ENCODE results near the gene SHB.
A peak's percentile ranks its signal among the peaks of the same experiment; 100 is the strongest.

Gene SHB

DNA sequence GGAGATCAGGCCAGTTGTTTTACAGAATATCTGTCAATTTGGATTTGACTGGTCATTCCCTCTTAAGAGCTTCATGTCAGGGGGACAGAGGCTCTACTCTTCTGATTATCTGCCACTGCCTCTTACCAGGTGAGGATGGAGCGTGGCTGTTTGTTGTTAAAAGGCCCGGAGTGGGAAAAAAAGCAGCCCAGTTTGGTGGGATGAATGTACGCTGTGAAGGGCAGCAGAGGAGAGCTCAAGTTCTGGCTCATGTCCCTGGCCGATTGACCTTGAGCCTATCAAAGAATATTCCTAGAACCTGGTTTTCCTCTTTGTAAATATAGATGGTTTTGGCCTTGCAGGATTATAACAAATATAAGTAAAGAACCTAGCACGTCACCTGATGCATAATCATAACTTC is 16.3 kb upstream of the SHB start:
- Histone ChIP-seq H3K4me2 (ENCODE audit: low read length) (no peak overlapping the region), H3K4me1 (ENCODE audit: control insufficient read depth, insufficient read depth, low read length) (no peaks in the 10 kb centered on the region), H3K4me3 (ENCODE audit: low read length) (no peak overlapping the region), H3K27me3 (ENCODE audit: control insufficient read depth, insufficient read depth, low read length) (peaks cover 13% of the 10 kb centered on the region), H3K9ac (ENCODE audit: low read depth, low read length) (no peak overlapping the region), H3K9me3 (replicated peaks; ENCODE audit: low read length) (no peaks in the 10 kb centered on the region), H3K36me3 (ENCODE audit: insufficient read depth, low read length) (no peaks in the 10 kb centered on the region)

DNA sequence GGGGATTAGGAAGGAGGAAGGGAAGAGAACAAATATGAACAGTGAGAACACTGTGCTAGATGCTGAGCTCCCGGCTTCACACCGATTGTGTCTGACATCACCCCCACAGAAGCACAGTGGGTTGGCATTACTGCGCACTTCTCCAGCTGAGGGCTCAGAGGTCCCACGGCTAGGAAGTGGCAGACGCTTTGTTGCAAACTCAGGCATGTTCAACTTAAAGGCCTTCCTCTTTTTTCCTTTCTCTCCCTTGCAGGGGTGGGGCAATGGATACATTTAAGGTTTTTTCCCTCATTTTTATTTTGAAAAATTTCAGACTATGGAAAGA is 15.5 kb upstream of the SHB start:
- H3K9me3 ChIP-seq (replicated peaks; ENCODE audit: low read length) = no peaks in the 10 kb centered on the region

DNA sequence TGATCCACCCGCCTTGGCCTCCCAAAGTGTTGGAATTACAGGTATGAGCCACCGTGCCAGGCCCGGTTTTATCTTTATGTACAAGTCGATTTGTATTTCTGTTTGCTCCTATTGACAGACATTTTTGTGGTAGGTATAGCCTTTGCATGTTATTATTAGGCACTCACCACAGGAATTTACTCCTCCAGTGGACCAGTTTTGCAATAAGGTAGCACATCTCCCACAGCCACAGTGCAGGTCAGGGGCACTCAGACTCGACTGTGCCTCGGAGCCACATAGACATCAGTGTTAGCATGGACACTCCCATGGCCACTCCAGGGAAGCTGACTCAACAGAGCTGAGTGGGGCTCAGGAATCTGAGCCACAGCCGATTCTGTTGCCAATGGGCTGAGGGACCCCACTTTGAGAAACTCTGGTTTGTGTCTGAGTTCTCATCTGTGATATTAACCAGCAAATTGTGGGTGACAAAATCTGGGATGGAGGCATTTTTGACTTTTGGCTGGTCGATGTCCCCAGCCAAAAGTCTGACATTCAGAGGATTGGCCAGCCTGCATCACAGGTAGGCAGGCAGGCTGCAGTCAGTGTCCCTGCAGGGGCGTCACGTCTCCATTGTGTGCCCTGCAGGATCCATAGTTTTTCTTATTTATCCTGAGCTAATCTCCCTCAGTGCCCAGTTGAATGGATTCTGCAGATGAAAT is 15.0 kb upstream of the SHB start:
- Histone ChIP-seq H3K9ac (ENCODE audit: low read depth, low read length) (no peak overlapping the region), H3K4me1 (ENCODE audit: control insufficient read depth, insufficient read depth, low read length) (peaks cover 9% of the 10 kb centered on the region)

More for the DNA sequence above, 15.5 kb upstream of the SHB start:
- H3K36me3 ChIP-seq (ENCODE audit: insufficient read depth, low read length) = no peaks in the 10 kb centered on the region
- no peak overlapping the region for H3K4me3 ChIP-seq (ENCODE audit: low read length)
- H3K4me1 ChIP-seq (ENCODE audit: control insufficient read depth, insufficient read depth, low read length) = peaks cover 4% of the 10 kb centered on the region
- no peak overlapping the region for H3K9ac ChIP-seq (ENCODE audit: low read depth, low read length)
- no peak overlapping the region for H3K4me2 ChIP-seq (ENCODE audit: low read length)
- peaks cover 13% of the 10 kb centered on the region for H3K27me3 ChIP-seq (ENCODE audit: control insufficient read depth, insufficient read depth, low read length)

DNA sequence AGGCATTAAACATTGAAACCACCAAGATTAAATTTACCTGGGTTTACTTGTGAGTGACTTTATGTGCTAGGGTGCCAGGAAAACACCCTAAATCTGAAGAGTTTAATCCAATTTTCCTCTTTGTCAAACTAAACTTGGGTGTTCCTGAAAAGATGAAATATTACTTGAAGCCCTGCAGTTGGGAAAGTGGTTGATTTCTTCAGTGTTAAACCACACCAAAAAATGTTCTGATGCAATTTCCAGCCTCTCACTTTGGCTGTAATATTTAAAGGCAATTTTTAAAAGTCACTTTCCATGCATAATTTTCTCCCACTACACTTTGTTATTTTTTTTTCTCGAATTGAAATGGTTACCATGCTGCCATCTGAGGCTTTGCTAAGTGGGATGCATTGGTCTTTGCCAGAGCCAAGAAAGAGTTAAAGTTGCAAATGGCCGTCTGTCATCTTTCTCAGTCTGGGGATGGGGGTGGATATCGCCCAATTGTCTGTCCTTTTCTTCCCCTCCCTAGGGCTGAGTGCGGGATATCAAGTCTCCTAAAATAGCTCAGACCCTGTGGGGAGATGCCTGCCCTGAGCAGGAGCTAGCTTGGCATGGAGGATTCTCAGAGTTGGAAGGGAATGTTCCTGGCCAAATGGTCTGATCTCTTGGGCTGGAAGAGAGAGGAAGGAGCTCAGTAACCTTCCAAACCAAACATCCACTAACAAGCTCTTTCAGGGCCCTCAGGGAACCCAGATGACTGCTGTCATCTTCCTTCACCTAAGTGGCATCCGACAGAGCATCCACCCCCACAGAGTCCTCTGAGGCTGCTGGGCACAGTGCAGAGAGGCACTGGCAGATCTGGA is 13.6 kb upstream of the SHB start:
- Histone ChIP-seq H3K4me3 (ENCODE audit: low read length) (no peak overlapping the region), H3K36me3 (ENCODE audit: insufficient read depth, low read length) (no peaks in the 10 kb centered on the region), H3K9me3 (replicated peaks; ENCODE audit: low read length) (no peaks in the 10 kb centered on the region), H3K27me3 (ENCODE audit: control insufficient read depth, insufficient read depth, low read length) (peaks cover 13% of the 10 kb centered on the region), H3K4me1 (ENCODE audit: control insufficient read depth, insufficient read depth, low read length) (peaks cover 11% of the 10 kb centered on the region), H3K4me2 (ENCODE audit: low read length) (no peak overlapping the region), H3K9ac (ENCODE audit: low read depth, low read length) (no peak overlapping the region)

More for the DNA sequence above, 15.0 kb upstream of the SHB start:
- peaks cover 13% of the 10 kb centered on the region for H3K27me3 ChIP-seq (ENCODE audit: control insufficient read depth, insufficient read depth, low read length)
- H3K4me2 ChIP-seq (ENCODE audit: low read length) = no peak overlapping the region
- no peaks in the 10 kb centered on the region for H3K36me3 ChIP-seq (ENCODE audit: insufficient read depth, low read length)
- no peaks in the 10 kb centered on the region for H3K9me3 ChIP-seq (replicated peaks; ENCODE audit: low read length)
- no peak overlapping the region for H3K4me3 ChIP-seq (ENCODE audit: low read length)

DNA sequence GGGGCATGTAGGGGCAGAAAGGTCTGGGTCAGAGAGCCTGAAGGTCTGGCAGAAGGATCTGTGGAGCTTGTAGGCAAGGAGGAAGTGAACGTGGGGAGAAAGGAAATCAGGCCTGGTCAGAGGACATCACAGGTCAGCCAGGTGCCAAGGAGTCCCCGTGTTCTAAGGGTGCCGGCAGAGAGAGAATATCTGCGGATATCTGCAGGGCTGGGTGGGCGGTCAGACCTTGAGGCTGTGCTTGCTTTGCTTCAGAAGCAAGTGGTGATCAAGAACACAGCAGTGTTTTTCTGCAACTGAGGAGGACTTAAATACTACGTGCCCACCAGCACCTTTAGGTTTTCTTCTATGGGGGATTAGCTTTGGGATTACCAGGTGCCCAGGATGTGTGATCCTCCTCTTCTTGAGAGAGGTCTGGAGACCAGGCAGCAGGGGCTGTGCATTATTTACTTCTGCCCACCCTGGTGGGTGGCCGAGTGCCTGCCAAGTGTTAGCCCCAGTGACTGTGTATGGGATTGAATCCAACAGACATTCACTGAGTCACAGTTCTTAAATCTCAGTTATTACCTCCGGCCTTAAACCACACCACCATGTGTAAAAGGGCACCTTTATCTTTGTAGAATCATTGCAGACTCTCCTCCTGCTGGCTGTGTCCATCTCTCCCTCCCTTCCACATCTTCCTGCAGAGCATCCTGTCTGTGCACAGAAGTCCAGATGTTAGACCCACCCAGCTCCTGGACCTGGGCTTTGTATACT is 12.5 kb upstream of the SHB start:
- H3K4me3 ChIP-seq (ENCODE audit: low read length) = no peak overlapping the region
- peaks cover 9% of the 10 kb centered on the region for H3K27me3 ChIP-seq (ENCODE audit: control insufficient read depth, insufficient read depth, low read length)
- H3K9ac ChIP-seq (ENCODE audit: low read depth, low read length) = no peak overlapping the region
- H3K36me3 ChIP-seq (ENCODE audit: insufficient read depth, low read length) = no peaks in the 10 kb centered on the region
- peaks cover 11% of the 10 kb centered on the region for H3K4me1 ChIP-seq (ENCODE audit: control insufficient read depth, insufficient read depth, low read length)
- no peaks in the 10 kb centered on the region for H3K9me3 ChIP-seq (replicated peaks; ENCODE audit: low read length)
- no peak overlapping the region for H3K4me2 ChIP-seq (ENCODE audit: low read length)

DNA sequence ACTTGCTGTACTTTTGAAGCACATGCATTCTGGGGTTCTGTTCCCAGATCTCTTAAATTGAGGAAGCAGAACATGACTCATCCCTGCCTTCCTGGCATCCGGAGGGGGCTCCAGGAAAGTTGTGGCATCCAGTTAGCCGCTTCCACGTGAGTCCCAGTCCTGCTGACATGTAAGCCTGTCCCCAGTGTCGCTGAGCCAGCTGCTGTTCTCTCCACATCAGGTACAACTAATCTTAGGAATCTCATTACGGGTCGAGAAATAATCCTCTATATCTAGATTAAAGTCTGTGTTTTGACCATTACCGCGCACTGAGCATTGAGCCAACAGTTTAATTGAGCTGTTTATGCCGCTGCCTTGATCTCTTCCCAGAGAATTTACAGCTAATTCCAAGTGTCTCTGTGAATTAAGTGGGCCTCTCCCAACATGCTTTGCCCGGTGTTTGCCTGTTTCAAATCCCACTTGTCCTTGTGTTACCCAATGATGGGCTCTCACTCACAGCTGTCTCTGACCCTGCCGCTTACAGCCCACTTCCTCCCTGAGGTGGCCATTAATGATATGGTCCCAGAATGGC is 10.5 kb upstream of the SHB start:
- H3K9me3 ChIP-seq (replicated peaks; ENCODE audit: low read length) = no peaks in the 10 kb centered on the region
- no peaks in the 10 kb centered on the region for H3K27me3 ChIP-seq (ENCODE audit: control insufficient read depth, insufficient read depth, low read length)
- peaks cover 14% of the 10 kb centered on the region for H3K4me1 ChIP-seq (ENCODE audit: control insufficient read depth, insufficient read depth, low read length)
- peak overlapping the region; percentile 15 for H3K4me3 ChIP-seq (ENCODE audit: low read length)
- peak overlapping the region; percentile 56 for H3K4me2 ChIP-seq (ENCODE audit: low read length)
- no peak overlapping the region for H3K9ac ChIP-seq (ENCODE audit: low read depth, low read length)
- H3K36me3 ChIP-seq (ENCODE audit: insufficient read depth, low read length) = no peaks in the 10 kb centered on the region

DNA sequence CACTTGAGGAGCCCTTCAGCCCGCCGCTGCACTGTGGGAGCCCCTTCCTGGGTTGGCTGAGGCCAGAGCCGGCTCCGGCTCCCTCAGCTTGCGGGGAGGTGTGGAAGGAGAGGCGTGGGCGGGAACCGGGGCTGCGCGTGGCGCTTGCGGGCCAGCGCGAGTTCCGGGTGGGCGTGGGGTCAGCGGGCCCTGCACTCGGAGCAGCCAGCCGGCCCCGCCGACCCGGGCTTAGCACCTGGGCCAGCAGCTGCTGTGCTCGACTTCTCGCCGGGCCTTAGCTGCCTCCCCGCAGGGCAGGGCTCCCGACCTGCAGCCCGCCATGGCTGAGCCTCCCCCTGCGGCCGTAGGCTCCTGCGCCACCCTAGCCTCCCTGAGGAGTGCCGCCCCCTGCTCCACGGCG is 6.2 kb upstream of the SHB start:
- peaks cover 23% of the 10 kb centered on the region for H3K4me1 ChIP-seq (ENCODE audit: control insufficient read depth, insufficient read depth, low read length)
- H3K4me3 ChIP-seq (ENCODE audit: low read length) = no peak overlapping the region
- no peaks in the 10 kb centered on the region for H3K27me3 ChIP-seq (ENCODE audit: control insufficient read depth, insufficient read depth, low read length)
- H3K9ac ChIP-seq (ENCODE audit: low read depth, low read length) = no peak overlapping the region
- H3K4me2 ChIP-seq (ENCODE audit: low read length) = no peak overlapping the region
- H3K36me3 ChIP-seq (ENCODE audit: insufficient read depth, low read length) = no peaks in the 10 kb centered on the region
- no peaks in the 10 kb centered on the region for H3K9me3 ChIP-seq (replicated peaks; ENCODE audit: low read length)

DNA sequence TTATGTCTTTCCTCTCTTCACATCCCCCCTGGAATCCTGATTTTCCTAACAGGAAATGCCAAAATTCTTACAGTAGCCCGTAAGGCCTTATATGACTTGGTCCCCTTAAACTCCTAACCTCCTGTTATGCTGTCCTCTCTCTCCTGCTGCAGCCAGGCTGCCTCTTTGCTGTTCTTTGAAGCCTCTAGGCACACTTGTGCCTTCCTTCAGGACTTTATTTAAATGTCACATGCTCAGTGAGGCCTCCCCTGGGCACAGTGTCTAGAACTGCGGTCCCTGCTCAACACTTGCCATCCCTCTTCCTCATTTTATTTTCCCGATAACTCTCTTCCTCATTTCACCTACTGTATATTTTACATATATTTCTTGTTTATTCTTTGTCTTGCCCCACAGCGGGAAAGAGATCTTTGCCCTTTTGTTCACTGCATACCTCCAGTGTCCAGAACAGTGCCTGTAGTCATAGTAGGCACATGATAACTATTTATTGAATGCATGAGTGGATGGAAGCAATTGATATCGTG is 5.5 kb upstream of the SHB start:
- H3K4me1 ChIP-seq (ENCODE audit: control insufficient read depth, insufficient read depth, low read length) = peaks cover 22% of the 10 kb centered on the region
- no peak overlapping the region for H3K4me3 ChIP-seq (ENCODE audit: low read length)
- H3K36me3 ChIP-seq (ENCODE audit: insufficient read depth, low read length) = no peaks in the 10 kb centered on the region
- no peak overlapping the region for H3K4me2 ChIP-seq (ENCODE audit: low read length)
- no peak overlapping the region for H3K9ac ChIP-seq (ENCODE audit: low read depth, low read length)
- no peaks in the 10 kb centered on the region for H3K9me3 ChIP-seq (replicated peaks; ENCODE audit: low read length)
- no peaks in the 10 kb centered on the region for H3K27me3 ChIP-seq (ENCODE audit: control insufficient read depth, insufficient read depth, low read length)

DNA sequence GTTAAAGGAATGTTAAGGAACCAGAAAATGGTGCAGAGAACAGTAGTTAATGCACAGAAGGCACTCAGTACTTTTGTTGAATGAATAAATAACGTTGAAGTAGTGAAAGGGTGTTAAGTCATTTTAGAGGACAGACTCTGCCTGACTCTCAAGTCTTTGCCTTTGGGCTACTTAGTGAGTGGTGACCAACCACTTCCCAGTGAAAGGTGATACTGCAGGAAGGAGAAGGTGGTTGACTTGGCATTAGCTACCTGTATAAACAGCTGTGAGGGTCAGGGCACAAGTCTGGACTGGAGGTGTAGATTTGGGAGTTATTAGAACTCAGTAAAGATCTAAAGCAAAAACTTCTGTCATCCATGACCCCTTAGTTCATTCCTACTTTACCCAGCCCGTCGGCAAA is 4.9 kb upstream of the SHB start:
- no peak overlapping the region for H3K4me3 ChIP-seq (ENCODE audit: low read length)
- H3K27me3 ChIP-seq (ENCODE audit: control insufficient read depth, insufficient read depth, low read length) = no peaks in the 10 kb centered on the region
- H3K9me3 ChIP-seq (replicated peaks; ENCODE audit: low read length) = no peaks in the 10 kb centered on the region
- H3K9ac ChIP-seq (ENCODE audit: low read depth, low read length) = no peak overlapping the region
- no peaks in the 10 kb centered on the region for H3K36me3 ChIP-seq (ENCODE audit: insufficient read depth, low read length)
- H3K4me1 ChIP-seq (ENCODE audit: control insufficient read depth, insufficient read depth, low read length) = peaks cover 16% of the 10 kb centered on the region
- no peak overlapping the region for H3K4me2 ChIP-seq (ENCODE audit: low read length)

DNA sequence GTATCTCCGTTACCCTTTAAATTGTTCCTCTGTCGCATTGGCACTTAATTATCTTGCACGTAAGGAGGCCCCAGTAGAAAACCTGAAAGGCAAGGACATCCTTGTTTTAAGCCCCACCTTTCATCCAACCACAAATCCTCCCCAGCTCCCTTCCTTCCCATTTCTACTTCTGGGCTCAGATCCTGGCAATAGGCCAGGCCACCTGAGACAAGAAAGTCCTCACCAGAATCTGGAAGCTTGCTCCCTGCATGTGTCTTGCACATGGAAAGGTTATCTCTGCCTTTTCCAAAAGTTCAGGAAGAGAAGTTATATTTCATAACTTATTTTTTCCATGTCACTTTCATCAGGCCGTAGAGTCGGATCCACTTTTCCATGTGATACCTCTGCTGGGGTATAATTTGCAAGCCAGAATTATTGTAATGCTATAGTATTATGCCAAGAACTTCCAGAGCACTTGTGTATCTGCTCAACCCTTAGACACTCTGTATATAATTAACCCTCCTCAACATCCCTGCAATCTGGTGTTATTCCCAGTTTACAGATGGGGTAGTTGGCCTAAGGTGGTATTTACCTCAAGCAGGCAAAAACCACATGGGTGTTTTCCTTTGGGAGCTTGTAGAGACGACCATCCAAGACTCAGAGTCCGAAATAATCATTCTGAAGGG is 2.6 kb upstream of the SHB start:
- H3K36me3 ChIP-seq (ENCODE audit: insufficient read depth, low read length) = no peaks in the 10 kb centered on the region
- H3K4me3 ChIP-seq (ENCODE audit: low read length) = no peak overlapping the region
- H3K4me1 ChIP-seq (ENCODE audit: control insufficient read depth, insufficient read depth, low read length) = peaks cover 21% of the 10 kb centered on the region
- H3K9ac ChIP-seq (ENCODE audit: low read depth, low read length) = no peak overlapping the region
- no peak overlapping the region for H3K4me2 ChIP-seq (ENCODE audit: low read length)
- no peaks in the 10 kb centered on the region for H3K27me3 ChIP-seq (ENCODE audit: control insufficient read depth, insufficient read depth, low read length)
- no peaks in the 10 kb centered on the region for H3K9me3 ChIP-seq (replicated peaks; ENCODE audit: low read length)

Measured in skeletal muscle satellite cell (primary cell).